Measurements from ENCODE around the gene DAAM2. TPM values are rescaled to one million over a fixed set of nuclear protein-coding genes. Genes with fewer than 3 reads are reported as not detected.
A peak's percentile ranks its signal among the peaks of the same experiment; 100 is the strongest.

DAAM2 gene
- total RNA-seq, 6 experiments from 2014 or later = 1.6 to 9.8 (median 4.7) TPM

DNA sequence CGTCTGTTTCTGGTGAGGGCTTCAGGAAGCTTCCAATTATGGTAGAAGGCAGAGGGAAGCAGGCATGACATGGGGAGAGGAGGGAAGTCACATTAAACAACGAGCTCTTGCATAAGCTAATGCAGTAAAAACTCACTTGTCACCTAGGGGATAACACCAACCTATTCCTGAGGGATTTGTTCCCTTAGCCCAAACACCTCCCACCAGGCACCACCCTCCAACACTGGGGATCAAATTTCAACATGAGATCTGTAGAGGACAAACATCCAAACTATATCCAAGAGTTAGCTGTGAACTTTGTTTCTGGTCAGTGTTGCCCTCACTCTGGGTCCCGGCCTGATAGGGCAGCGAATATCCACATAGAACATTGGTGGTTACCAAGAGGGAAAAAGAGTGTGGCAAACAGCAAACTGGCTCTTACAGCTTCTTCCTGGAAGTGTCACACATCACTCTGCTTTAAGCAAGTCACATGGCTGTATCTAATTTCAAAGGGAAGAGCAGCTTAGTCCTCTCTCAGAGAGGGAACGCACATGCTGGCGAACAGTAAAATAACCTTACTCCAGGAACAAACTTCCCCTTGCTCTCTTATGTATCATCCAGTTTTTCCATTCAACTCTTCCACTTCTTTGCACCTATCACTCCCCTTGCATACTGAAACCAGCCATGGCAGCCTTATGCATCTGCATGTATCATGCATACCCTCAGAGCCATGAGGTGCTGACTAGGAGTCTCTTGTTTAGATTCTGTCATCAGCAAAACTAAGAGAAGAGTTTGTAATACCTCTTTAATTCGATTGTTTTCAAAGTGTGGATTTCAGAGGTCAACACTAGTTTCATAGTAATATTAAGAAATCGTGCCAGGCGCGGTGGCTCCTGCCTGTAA, 146.8 kb downstream of the DAAM2 start:
- H3K27ac ChIP-seq = peak overlapping the region; percentile 16 to 92 (median 90)
- intact Hi-C loops (cut with DNase I) = no loop called here
- no peaks in the 10 kb centered on the region for H3K9me3 ChIP-seq
- 33% methylated on average over 10 of the region's 10 CpGs for WGBS (ENCODE audit: insufficient coverage, low coverage, low lambda C conversion rate, missing lambda C conversion rate)
- H3K4me3 ChIP-seq = no peak overlapping the region
- peak; percentile 73 to 87 (median 80) for ATAC-seq
- DNase-seq = peak; percentile 53 to 88 (median 81)
- TF ChIP-seq, protein P1, sequence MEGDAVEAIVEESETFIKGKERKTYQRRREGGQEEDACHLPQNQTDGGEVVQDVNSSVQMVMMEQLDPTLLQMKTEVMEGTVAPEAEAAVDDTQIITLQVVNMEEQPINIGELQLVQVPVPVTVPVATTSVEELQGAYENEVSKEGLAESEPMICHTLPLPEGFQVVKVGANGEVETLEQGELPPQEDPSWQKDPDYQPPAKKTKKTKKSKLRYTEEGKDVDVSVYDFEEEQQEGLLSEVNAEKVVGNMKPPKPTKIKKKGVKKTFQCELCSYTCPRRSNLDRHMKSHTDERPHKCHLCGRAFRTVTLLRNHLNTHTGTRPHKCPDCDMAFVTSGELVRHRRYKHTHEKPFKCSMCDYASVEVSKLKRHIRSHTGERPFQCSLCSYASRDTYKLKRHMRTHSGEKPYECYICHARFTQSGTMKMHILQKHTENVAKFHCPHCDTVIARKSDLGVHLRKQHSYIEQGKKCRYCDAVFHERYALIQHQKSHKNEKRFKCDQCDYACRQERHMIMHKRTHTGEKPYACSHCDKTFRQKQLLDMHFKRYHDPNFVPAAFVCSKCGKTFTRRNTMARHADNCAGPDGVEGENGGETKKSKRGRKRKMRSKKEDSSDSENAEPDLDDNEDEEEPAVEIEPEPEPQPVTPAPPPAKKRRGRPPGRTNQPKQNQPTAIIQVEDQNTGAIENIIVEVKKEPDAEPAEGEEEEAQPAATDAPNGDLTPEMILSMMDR (IDR thresholded peaks at IDR 0.05) = no peak
- TF ChIP-seq POLR2A (IDR thresholded peaks at IDR 0.05) = peak; percentile 50
- no peaks in the 10 kb centered on the region for H3K27me3 ChIP-seq
- no peaks in the 10 kb centered on the region for H3K36me3 ChIP-seq
- peaks cover 0 to 37% (median 3%) of the 10 kb centered on the region in 4 donors for H3K4me1 ChIP-seq

DNA sequence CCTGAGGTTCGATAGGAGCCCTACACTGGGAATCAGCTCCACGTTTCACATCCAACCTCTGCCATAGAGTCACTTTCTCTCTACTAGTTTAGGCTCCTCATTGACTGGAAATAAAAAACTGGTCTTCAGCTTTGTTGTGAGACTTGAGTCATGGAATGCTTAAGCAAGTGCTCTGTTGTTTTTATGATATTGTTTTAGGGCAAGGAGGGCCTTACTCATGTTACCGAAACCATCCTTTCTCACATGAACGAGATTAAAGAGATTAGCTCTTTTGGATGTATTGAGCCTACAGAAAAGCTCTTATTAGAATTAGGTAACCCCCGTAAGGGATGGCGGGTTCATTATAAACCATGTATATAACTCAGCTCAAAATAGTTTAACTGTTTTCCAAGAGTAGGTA, 149.0 kb downstream of the DAAM2 start:
- Histone ChIP-seq H3K4me3 (no peak overlapping the region), H3K27ac (no peak overlapping the region), H3K27me3 (no peaks in the 10 kb centered on the region), H3K4me1 (peaks cover 0 to 33% (median 0%) of the 10 kb centered on the region in 4 donors), H3K36me3 (no peaks in the 10 kb centered on the region), H3K9me3 (no peaks in the 10 kb centered on the region)
- 95% methylated on average over 6 of the region's 6 CpGs for WGBS (ENCODE audit: insufficient coverage, low coverage, low lambda C conversion rate, missing lambda C conversion rate)
- TF ChIP-seq, protein P1 (IDR thresholded peaks at IDR 0.05) = no peak
- no peak for TF ChIP-seq POLR2A (IDR thresholded peaks at IDR 0.05)
- no peak for DNase-seq
- intact Hi-C loops (cut with DNase I) = no loop called here
- ATAC-seq = no peak

- DNase-seq (no peak), ATAC-seq (no peak)
- TF ChIP-seq, protein P1 (IDR thresholded peaks at IDR 0.05) = no peak
- no peak for TF ChIP-seq POLR2A (IDR thresholded peaks at IDR 0.05)
- Histone ChIP-seq H3K36me3 (no peaks in the 10 kb centered on the region), H3K4me1 (peaks cover 0 to 33% (median 0%) of the 10 kb centered on the region in 4 donors), H3K27ac (no peak overlapping the region), H3K27me3 (no peaks in the 10 kb centered on the region), H3K4me3 (no peak overlapping the region), H3K9me3 (no peaks in the 10 kb centered on the region)
- WGBS (ENCODE audit: insufficient coverage, low coverage, low lambda C conversion rate, missing lambda C conversion rate) = 33% methylated on average over 1 of the region's 4 CpGs
- intact Hi-C loops (cut with DNase I) = no loop called here
Measured at GRCh38 chr6:39941820-39942219, 149.6 kb downstream of the DAAM2 start.

- Histone ChIP-seq H3K9me3 (no peaks in the 10 kb centered on the region), H3K4me3 (no peak overlapping the region), H3K27ac (peak overlapping the region in 1 of 3 donors; percentile 5), H3K27me3 (no peaks in the 10 kb centered on the region), H3K4me1 (peaks cover 0 to 32% (median 0%) of the 10 kb centered on the region in 4 donors), H3K36me3 (no peaks in the 10 kb centered on the region)
- no peak for DNase-seq
- TF ChIP-seq, protein P1 (IDR thresholded peaks at IDR 0.05) = no peak
- no peak for TF ChIP-seq POLR2A (IDR thresholded peaks at IDR 0.05)
- intact Hi-C loops (cut with DNase I) = no loop called here
- WGBS (ENCODE audit: insufficient coverage, low coverage, low lambda C conversion rate, missing lambda C conversion rate) = 63% methylated on average over 6 of the region's 7 CpGs
- ATAC-seq = peak in 1 of 4 donors; percentile 1
Measured at GRCh38 chr6:39942903-39943580, 150.9 kb downstream of the DAAM2 start.

Measured in right lobe of liver (tissue), 6 donors.